Progenitor cell of endocrine pancreas (in vitro differentiated cells): ENCODE measurements around the gene TNNC1. TPM values are rescaled to one million over a fixed set of nuclear protein-coding genes. Genes with fewer than 3 reads are reported as not detected.

Experiments used
- DNase-seq: peaks from one replicate; pipeline ENCODE4 v3.0.0; 2021; ENCODE audit warnings: low spot score; ENCODE audit not compliant: unreplicated experiment
- H3K27ac Mint-ChIP-seq: 2 replicates; pipeline ENCODE4 v1.8.0; 2021; ENCODE audit warnings: mild to moderate bottlenecking, moderate library complexity, mixed read lengths
- H3K27me3 Mint-ChIP-seq: 2 replicates; pipeline ENCODE4 v1.8.0; 2021; ENCODE audit warnings: mixed read lengths
- H3K36me3 Mint-ChIP-seq: 2 replicates; pipeline ENCODE4 v1.8.0; 2022; ENCODE audit warnings: mixed read lengths; ENCODE audit not compliant: insufficient read depth
- H3K4me1 Mint-ChIP-seq: 2 replicates; pipeline ENCODE4 v1.8.0; 2021; ENCODE audit warnings: low read depth, mixed read lengths
- H3K4me3 Mint-ChIP-seq: 2 replicates; pipeline ENCODE4 v1.8.0; 2021; ENCODE audit warnings: low read depth, mild to moderate bottlenecking, moderate library complexity, mixed read lengths
- H3K9me3 Mint-ChIP-seq: 2 replicates; pipeline ENCODE4 v1.8.0; 2021; ENCODE audit warnings: low read depth, mixed read lengths
- CTCF ChIP-seq: fragments of 200-600 bp; sonication (generic); IDR thresholded peaks from one replicate; pipeline ENCODE4 v1.5.0; 2021; ENCODE audit warnings: antibody characterized with exemption, mild to moderate bottlenecking; ENCODE audit not compliant: unreplicated experiment
- total RNA-seq: library from RNA; stranded (reverse); gene quantifications from 2 replicates; pipeline ENCODE4 v1.2.1, GENCODE V29; 2021

Gene TNNC1
- total RNA-seq, 1 donor from 2014 or later = 3.3 TPM

GRCh38 chr3:52432691-52433141, 21.1 kb downstream of the TNNC1 start:
- peaks cover 15% of the 10 kb centered on the region for H3K27me3 Mint-ChIP-seq
- no peaks in the 10 kb centered on the region for H3K36me3 Mint-ChIP-seq
- no peak for TF ChIP-seq CTCF
- H3K4me1 Mint-ChIP-seq = peaks cover 4% of the 10 kb centered on the region
- no peak for DNase-seq
- H3K27ac Mint-ChIP-seq = no peak overlapping the region
- no peak overlapping the region for H3K4me3 Mint-ChIP-seq
- H3K9me3 Mint-ChIP-seq = no peaks in the 10 kb centered on the region

- DNase-seq = no peak
- Mint-ChIP-seq H3K4me1 (peaks cover 4% of the 10 kb centered on the region), H3K27ac (no peak overlapping the region), H3K27me3 (peaks cover 15% of the 10 kb centered on the region), H3K9me3 (no peaks in the 10 kb centered on the region), H3K36me3 (no peaks in the 10 kb centered on the region), H3K4me3 (no peak overlapping the region)
- no peak for TF ChIP-seq CTCF
Observed at GRCh38 chr3:52432225-52432624, 21.6 kb downstream of the TNNC1 start.

- H3K4me1 Mint-ChIP-seq = peaks cover 4% of the 10 kb centered on the region
- DNase-seq = no peak
- H3K36me3 Mint-ChIP-seq = no peaks in the 10 kb centered on the region
- no peaks in the 10 kb centered on the region for H3K9me3 Mint-ChIP-seq
- TF ChIP-seq CTCF = no peak
- peaks cover 15% of the 10 kb centered on the region for H3K27me3 Mint-ChIP-seq
- no peak overlapping the region for H3K4me3 Mint-ChIP-seq
- peak overlapping the region; percentile 33 for H3K27ac Mint-ChIP-seq
Observed at GRCh38 chr3:52431459-52432223, 22.2 kb downstream of the TNNC1 start.

- no peak overlapping the region for H3K27ac Mint-ChIP-seq
- H3K36me3 Mint-ChIP-seq = no peaks in the 10 kb centered on the region
- H3K9me3 Mint-ChIP-seq = no peaks in the 10 kb centered on the region
- H3K27me3 Mint-ChIP-seq = peaks cover 15% of the 10 kb centered on the region
- no peak for TF ChIP-seq CTCF
- no peak overlapping the region for H3K4me3 Mint-ChIP-seq
- DNase-seq = no peak
- H3K4me1 Mint-ChIP-seq = peaks cover 4% of the 10 kb centered on the region
Observed at GRCh38 chr3:52430416-52430810, 23.4 kb downstream of the TNNC1 start.

- no peak for TF ChIP-seq CTCF
- no peak overlapping the region for H3K27ac Mint-ChIP-seq
- H3K36me3 Mint-ChIP-seq = no peaks in the 10 kb centered on the region
- DNase-seq = no peak
- no peaks in the 10 kb centered on the region for H3K9me3 Mint-ChIP-seq
- H3K4me3 Mint-ChIP-seq = no peak overlapping the region
- peaks cover 8% of the 10 kb centered on the region for H3K4me1 Mint-ChIP-seq
- peaks cover 15% of the 10 kb centered on the region for H3K27me3 Mint-ChIP-seq
Observed at GRCh38 chr3:52429779-52430415, 23.9 kb downstream of the TNNC1 start.
